K562 (cell line): ENCODE data around the gene MIB2. TPM values are rescaled to one million over a fixed set of nuclear protein-coding genes. Genes with fewer than 3 reads are reported as not detected.

Experiments used
- ATAC-seq: fragments of 200-7000 bp; cut with Tn5 transposase; 3 replicates; pipeline ENCODE4 v1.9.1; 2020; ENCODE audit warnings: moderate library complexity
- Bru-seq: library from RNA; stranded (reverse); fragments of 400-500 nt; gene quantifications from one replicate; lab custom pipeline; 2021; lab: Mats Ljungman, UMichigan
- BruChase-seq, 2 experiments: library from RNA; stranded (reverse); fragments of 400-500 nt; gene quantifications; one replicate each; lab custom pipeline; 2021; lab: Mats Ljungman, UMichigan
- BruUV-seq: library from RNA; stranded (reverse); fragments of 400-500 nt; replicated peaks from 2 replicates; lab custom pipeline; 2021; lab: Mats Ljungman, UMichigan
- CTCF ChIA-PET: fragments of 300-600 bp; formaldehyde crosslinking; extraction: SDS; loops from one replicate; lab custom pipeline; 2021; ENCODE audit warnings: low intra/inter-chr PET ratio; lab: Yijun Ruan, JAX
- POLR2A ChIA-PET: fragments of 300-600, 350-650 bp; sonication (Branson Sonifier 250); formaldehyde crosslinking; extraction: SDS; loops from one replicate; lab custom pipeline; 2021; ENCODE audit warnings: antibody characterized with exemption, inconsistent platforms; lab: Yijun Ruan, JAX
- DNase-seq, 4 experiments: peaks; one replicate each; pipeline versions ENCODE4 v3.0.0 to v3.0.0-alpha.2; 2011 to 2018; ENCODE audit warnings: low spot score in 3 of 4, mixed read lengths in 3 of 4; ENCODE audit errors: extremely low read depth in 1 of 4
- FAIRE-seq: peaks from 2 replicates; lab custom pipeline; 2011; peaks lifted over from hg19 to GRCh38; lab: Jason Lieb, UNC
- H2AFZ ChIP-seq: 2 replicates; pipeline ENCODE4 v1.6.0; 2011; ENCODE audit warnings: low read depth, low read length, control low read depth, inconsistent platforms
- H3K27ac ChIP-seq: fragments of 200-600 bp; 3 replicates; pipeline ENCODE4 v1.8.0; 2011; ENCODE audit warnings: low read depth, mild to moderate bottlenecking, control low read depth, inconsistent platforms, low read length, moderate library complexity, mixed read lengths; ENCODE audit errors: extremely low read depth
- H3K27me3 ChIP-seq, 2 experiments: fragments of 300-600 bp in 1 of 2; 2 replicates in 1 of 2; 3 replicates in 1 of 2; pipeline versions ENCODE4 v1.6.0 to v1.8.0; 2011; ENCODE audit warnings: inconsistent platforms in 2 of 2, low read length in 2 of 2, mild to moderate bottlenecking in 1 of 2, mixed read lengths in 1 of 2, moderate library complexity in 1 of 2; ENCODE audit not compliant: control insufficient read depth in 2 of 2, insufficient read depth in 2 of 2
- H3K36me3 ChIP-seq: fragments of 300-600 bp; 3 replicates; pipeline ENCODE4 v1.8.0; 2011; ENCODE audit warnings: mild to moderate bottlenecking, low read length, inconsistent platforms; ENCODE audit not compliant: control insufficient read depth, insufficient read depth
- H3K4me1 ChIP-seq, 2 experiments: fragments of 200-600 bp in 1 of 2; replicated peaks in 1 of 2; 2 replicates in 1 of 2; 3 replicates in 1 of 2; pipeline versions ENCODE4 v1.5.1 to v1.8.0; 2011; ENCODE audit warnings: inconsistent platforms in 2 of 2, low read length in 2 of 2, mild to moderate bottlenecking in 1 of 2, mixed read lengths in 1 of 2, moderate library complexity in 1 of 2; ENCODE audit not compliant: control insufficient read depth in 2 of 2, insufficient read depth in 2 of 2
- H3K4me2 ChIP-seq: 2 replicates; pipeline ENCODE4 v1.6.1; 2011; ENCODE audit warnings: low read length, control low read depth, inconsistent platforms, mixed read lengths; ENCODE audit not compliant: insufficient read depth
- H3K4me3 ChIP-seq: fragments of 200-600 bp; sonication (generic), shearing (Covaris generic); 2 replicates; pipeline ENCODE4 v1.5.1; 2016; ENCODE audit warnings: control low read depth, inconsistent platforms
- H3K79me2 ChIP-seq: fragments of 200-600 bp; 3 replicates; pipeline ENCODE4 v1.8.0; 2011; ENCODE audit warnings: low read length, inconsistent platforms; ENCODE audit not compliant: control insufficient read depth, insufficient read depth
- H3K9ac ChIP-seq, 2 experiments: 2 replicates each; pipeline versions ENCODE4 v1.6.0 to v1.6.1; 2011; ENCODE audit warnings: low read depth in 2 of 2, low read length in 2 of 2, control low read depth in 1 of 2, inconsistent platforms in 1 of 2, mild to moderate bottlenecking in 1 of 2, mixed read lengths in 1 of 2; ENCODE audit not compliant: insufficient read depth in 1 of 2
- H3K9me1 ChIP-seq: one replicate; pipeline ENCODE4 v1.6.0; 2011; ENCODE audit warnings: inconsistent platforms, mild to moderate bottlenecking, low read length, moderate library complexity; ENCODE audit not compliant: control insufficient read depth, insufficient read depth
- H3K9me3 ChIP-seq: replicated peaks from 2 replicates; pipeline ENCODE4 v1.5.1; 2011; ENCODE audit warnings: low read depth, low read length, inconsistent platforms; ENCODE audit not compliant: control insufficient read depth, insufficient read depth
- H4K20me1 ChIP-seq: replicated peaks from 2 replicates; pipeline ENCODE4 v1.6.1; 2011; ENCODE audit warnings: low read length, inconsistent platforms, mixed read lengths; ENCODE audit not compliant: control insufficient read depth, insufficient read depth
- ARID2 ChIP-seq: fragments of 450-650 bp; IDR thresholded peaks from 2 replicates; pipeline ENCODE4 v1.6.1; 2017; ENCODE audit warnings: antibody characterized with exemption, mild to moderate bottlenecking
- FOS ChIP-seq: IDR thresholded peaks from 3 replicates; pipeline ENCODE4 v1.6.1; 2011; ENCODE audit not compliant: insufficient read length; ENCODE audit errors: extremely low read depth
- FOSL1 ChIP-seq: fragments of 200-800 bp; sonication (Bioruptor generic); conservative IDR thresholded peaks from 2 replicates; pipeline ENCODE4 v1.6.1; 2016; ENCODE audit warnings: missing genetic modification characterization, missing compliant biosample characterization
- ILK ChIP-seq: fragments of 450-650 bp; IDR thresholded peaks from 2 replicates; pipeline ENCODE4 v1.6.1; 2016; ENCODE audit warnings: missing genetic modification characterization, low read depth, mild to moderate bottlenecking, missing compliant biosample characterization, moderate library complexity, borderline replicate concordance
- KDM4B ChIP-seq, 2 experiments: fragments of 450-650 bp in 1 of 2; sonication (generic) in 1 of 2; IDR thresholded peaks; 2 replicates each; pipeline ENCODE4 v1.6.1; 2016 to 2017; ENCODE audit warnings: borderline replicate concordance in 2 of 2, antibody characterized with exemption in 1 of 2, low read depth in 1 of 2, mild to moderate bottlenecking in 1 of 2
- KLF1 ChIP-seq: fragments of 450-650 bp; IDR thresholded peaks from 2 replicates; pipeline ENCODE4 v1.6.1; 2016; ENCODE audit warnings: missing genetic modification characterization, missing compliant biosample characterization
- PHB ChIP-seq: fragments of 250-450 bp; sonication (Bioruptor Pico); IDR thresholded peaks from 2 replicates; pipeline ENCODE4 v1.5.0; 2021
- ZFX ChIP-seq: sonication (generic); formaldehyde crosslinking; IDR thresholded peaks from 2 replicates; pipeline ENCODE4 v1.8.0; 2022; ENCODE audit warnings: mild to moderate bottlenecking, missing genetic modification reagents, moderate library complexity
- ZNF134 ChIP-seq: fragments of 250-450 bp; sonication (Bioruptor Pico); conservative IDR thresholded peaks from 2 replicates; pipeline ENCODE4 v1.4.0; 2020
- WGBS: fragments of 100-300 bp; shearing (Covaris generic); methylation state at CpG from one replicate; pipeline ENCODE4 v1.1.6; 2016; ENCODE audit warnings: low coverage, mixed read lengths; ENCODE audit not compliant: insufficient coverage; ENCODE audit errors: missing lambda C conversion rate; 5-methylcytosine and 5-hydroxymethylcytosine counted together
- in situ Hi-C: fragments of 300-500 bp; cut with MboI; formaldehyde crosslinking; loops from 4 replicates; pipeline ENCODE4 v1.15.0; 2018; ENCODE audit warnings: inconsistent platforms, mixed read lengths
- intact Hi-C: fragments of 100-400 bp; cut with micrococcal nuclease; formaldehyde crosslinking; loops from 2 replicates; pipeline ENCODE4 v1.14.2; 2022
- long read RNA-seq, 3 experiments: library from polyadenylated mRNA in 2 of 3; library from RNA in 1 of 3; unstranded in 2 of 3; stranded (forward) in 1 of 3; transcript quantifications; one replicate each; pipeline ENCODE4 v2.0.0, GENCODE V29; 2019 to 2022
- polyA minus RNA-seq, 3 experiments: library from RNA; depleted of rRNA, polyadenylated mRNA; stranded (reverse); fragments of >200 nt; gene quantifications; 2 replicates each; pipeline ENCODE4 v1.2.3, GENCODE V29; 2011
- polyA plus RNA-seq, 8 experiments: library from polyadenylated mRNA; depleted of rRNA in 4 of 8; stranded (reverse) in 5 of 8; unstranded in 3 of 8; fragments of >200 nt; fragmentation: Nextera tagmentation in 2 of 8; fragmentation: Illumina TruSeq in 1 of 8; extraction: Ambion mirVana in 2 of 8; extraction: Trizol in 1 of 8; gene quantifications; 2 replicates each; pipeline versions ENCODE4 v1.2.1 to v1.2.3, GENCODE V29; 2011 to 2014; ENCODE audit warnings: inconsistent platforms in 1 of 8, missing spikeins in 1 of 8
- total RNA-seq, 7 experiments: library from RNA; depleted of rRNA in 6 of 7; stranded (reverse); fragments of >200 nt in 6 of 7; fragmentation: Illumina TruSeq in 2 of 7; extraction: Trizol in 2 of 7; gene quantifications; 2 replicates each; pipeline versions ENCODE4 v1.2.1 to v1.2.3, GENCODE V29; 2011 to 2021; ENCODE audit warnings: low replicate concordance in 1 of 7
- TF ChIP-seq, protein P1 (sequence below), 2 experiments: IDR thresholded peaks; 2 replicates each; pipeline ENCODE4 v1.6.1; 2011; ENCODE audit warnings: borderline replicate concordance in 1 of 2, control low read depth in 1 of 2, low read depth in 1 of 2, low read length in 1 of 2, mild to moderate bottlenecking in 1 of 2, mixed read lengths in 1 of 2, moderate library complexity in 1 of 2; ENCODE audit not compliant: insufficient read depth in 1 of 2, insufficient read length in 1 of 2, poor library complexity in 1 of 2, severe bottlenecking in 1 of 2; ENCODE audit errors: extremely low read depth in 1 of 2

MIB2 gene
- 59.7 and 195 TPM in 2 replicates for total RNA-seq (2011; cell fraction: chromatin; rRNA removed; ENCODE audit: low replicate concordance)
- total RNA-seq (2011; cell fraction: nucleolus; rRNA removed), result 141 and 146 TPM in 2 replicates
- total RNA-seq (2011; cell fraction: nucleoplasm; rRNA removed), result 57.8 and 65.2 TPM in 2 replicates
- total RNA-seq (2014; rRNA removed), result 13.1 and 18.6 TPM in 2 replicates
- 0.48 and 0.62 TPM in 2 replicates for total RNA-seq (2014; rRNA removed; fragmentation: Illumina TruSeq; extraction: Trizol)
- 3.1 and 4.9 TPM in 2 replicates for total RNA-seq (2015; rRNA removed; fragmentation: Illumina TruSeq; extraction: Trizol)
- total RNA-seq (2021), result 17.0 and 17.2 TPM in 2 replicates
- 6.6 and 10.1 TPM in 2 replicates for polyA plus RNA-seq (2011; rRNA removed)
- 9.9 and 25.0 TPM in 2 replicates for polyA plus RNA-seq (2011; cell fraction: cytosol; rRNA removed)
- polyA plus RNA-seq (2011; cell fraction: nucleus; rRNA removed), result 105 and 181 TPM in 2 replicates
- 16.8 and 55.2 TPM in 2 replicates for polyA plus RNA-seq (2012)
- 0.80 and 1.4 TPM in 2 replicates for polyA plus RNA-seq (2014; fragmentation: Illumina TruSeq; extraction: Trizol)
- under 1 TPM in 1 of 2 experiments, not detected in 1; 0.04 TPM for polyA plus RNA-seq (2014; fragmentation: Nextera tagmentation; extraction: Ambion mirVana)
- polyA plus RNA-seq (2014; rRNA removed), result 12.0 and 16.8 TPM in 2 replicates
- polyA minus RNA-seq (2011; rRNA and poly(A)+ RNA removed), result 4.4 and 5.2 TPM in 2 replicates
- 7.8 and 14.8 TPM in 2 replicates for polyA minus RNA-seq (2011; cell fraction: cytosol; rRNA and poly(A)+ RNA removed)
- 40.3 and 45.4 TPM in 2 replicates for polyA minus RNA-seq (2011; cell fraction: nucleus; rRNA and poly(A)+ RNA removed)
- Bru-seq, nascent RNA, result percentile 49 among the genes with signal in this experiment
- percentile 47 among the genes with signal in this experiment for BruChase-seq, experiment 1, labeled RNA remaining after a 2-hour chase
- BruChase-seq, experiment 2, labeled RNA remaining after a 6-hour chase, result percentile 55 among the genes with signal in this experiment
- long read RNA-seq, experiment 1, partial matches to known transcripts, result 19 of 50 reads
- long read RNA-seq, experiment 1, other reads (novel, unspliced or antisense), result 25 of 50 reads
- long read RNA-seq, experiment 2, partial matches to known transcripts, result 1 of 5 reads
- long read RNA-seq, experiment 2, other reads (novel, unspliced or antisense), result 4 of 5 reads
- long read RNA-seq, experiment 3, partial matches to known transcripts, result 2 of 4 reads
- long read RNA-seq, experiment 3, other reads (novel, unspliced or antisense), result 2 of 4 reads

DNA sequence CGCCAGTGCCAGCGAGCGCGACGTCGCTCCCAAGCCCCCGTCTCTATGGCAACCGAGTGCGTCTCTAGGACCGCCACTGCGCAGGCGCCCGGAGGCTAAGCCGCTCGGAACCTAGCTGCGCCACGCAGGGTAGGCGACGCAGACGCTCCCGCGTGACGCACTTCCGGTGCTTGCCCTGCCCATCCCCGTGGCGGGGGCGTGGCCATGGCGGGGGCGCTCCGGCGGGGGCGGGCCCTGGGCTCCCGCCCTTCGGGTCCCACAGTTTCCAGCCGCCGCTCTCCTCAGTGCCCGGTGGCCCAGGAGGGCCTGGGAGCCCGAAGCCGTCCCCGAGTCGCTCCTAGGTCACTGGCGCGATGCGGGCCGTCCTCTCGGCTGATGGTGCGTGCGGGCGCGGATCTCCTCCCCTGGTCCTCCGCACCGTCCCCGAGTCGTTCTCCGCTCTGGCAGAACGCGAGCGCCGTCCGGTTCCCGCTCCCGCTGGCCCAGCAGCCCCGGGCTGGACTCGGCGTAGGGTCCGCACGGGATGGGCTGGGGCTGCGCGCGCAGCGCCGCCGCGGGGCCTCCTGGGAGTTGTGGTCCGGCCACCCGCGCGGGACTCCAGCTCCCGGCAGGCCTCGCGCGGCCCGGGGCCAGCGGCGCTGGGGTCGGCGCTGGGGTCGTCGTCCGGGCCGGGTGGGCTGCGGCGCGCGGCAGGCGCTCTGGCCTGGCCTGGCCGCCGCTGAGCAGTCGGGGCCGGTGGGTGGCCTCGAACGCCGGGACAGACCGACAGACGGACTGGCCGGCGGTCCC is at the start of gene MIB2:
MIB2 (plus strand) TSS at position 245 of the 789 bp plus-strand sequence. CDS start 7,953 bp downstream, outside the sequence.
- Histone ChIP-seq H3K79me2 (peaks cover 31% of the 10 kb centered on the region), H4K20me1 (0 out of 2 replicates have a peak, but pooled peaks cover 19% of the 10 kb centered on the region), H3K9me3 (no peaks in the 10 kb centered on the region), H3K9me1 (no peaks in the 10 kb centered on the region), H3K4me2 (peak within 1 kb of the TSS; percentile 94), H2AFZ (peak within 1 kb of the TSS; percentile 97), H3K4me3 (peak within 1 kb of the TSS; percentile 87), H3K9ac (peak within 1 kb of the TSS; percentile 99 to 100), H3K36me3 (peaks cover 9% of the 10 kb centered on the region; the same call in 2 of the 3 replicates), H3K27ac (peak within 1 kb of the TSS; percentile 99), H3K27me3 (no peaks in the 10 kb centered on the region; a peak in 1 of 5 replicates), H3K4me1 (peaks cover 14 to 70% of the 10 kb centered on the region in 2 experiments; a peak in 4 of 5 replicates)
- BruUV-seq, result no TSS peak
- POLR2A ChIA-PET, result interaction anchor here (0.6 to 3.9 kb wide), 8 partner anchors 8 to 208 kb away, joined by 3 to 61 read pairs (median 4); partner anchors contain the start of genes FNDC10 and MRPL20
- 0% methylated on average over 80 of the region's 107 CpGs for WGBS
- in situ Hi-C loops, result no loop called here
- CTCF ChIA-PET, result no interaction called here
- peak; percentile 92 for ATAC-seq
- peak; percentile 99 to 100 (median 99) for DNase-seq
- intact Hi-C loops, result loop anchor here (1.0 kb wide), 1 partner anchor 40 kb away; no protein-coding TSS in a partner anchor
- FAIRE-seq, result peak; percentile 82
- TF ChIP-seq ARID2 (no peak), FOSL1 (0 out of 2 replicates have a peak, but pooled peaks have one; percentile 6), KLF1 (tag) (no peak), PHB (CRISPR knock-in tag) (0 out of 2 replicates have a peak, but pooled peaks have one; percentile 15), KDM4B (IDR thresholded peaks at IDR 0.05; ENCODE audit: borderline replicate concordance in 2 of 2, low read depth in 1 of 2) (peak in 1 of 2 experiments; percentile 77; a peak in 1 of 4 replicates), FOS (no peak), ZNF134 (CRISPR knock-in tag) (no peak), ILK (tag) (no peak), ZFX (CRISPR knock-in tag) (peak; percentile 96)
- TF ChIP-seq, protein P1, sequence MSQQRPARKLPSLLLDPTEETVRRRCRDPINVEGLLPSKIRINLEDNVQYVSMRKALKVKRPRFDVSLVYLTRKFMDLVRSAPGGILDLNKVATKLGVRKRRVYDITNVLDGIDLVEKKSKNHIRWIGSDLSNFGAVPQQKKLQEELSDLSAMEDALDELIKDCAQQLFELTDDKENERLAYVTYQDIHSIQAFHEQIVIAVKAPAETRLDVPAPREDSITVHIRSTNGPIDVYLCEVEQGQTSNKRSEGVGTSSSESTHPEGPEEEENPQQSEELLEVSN (IDR thresholded peaks at IDR 0.05; ENCODE audit: borderline replicate concordance in 1 of 2, extremely low read depth in 1 of 2, insufficient read depth in 1 of 2, insufficient read length in 1 of 2, low read depth in 1 of 2, low read length in 1 of 2, poor library complexity in 1 of 2, severe bottlenecking in 1 of 2), result peak; percentile 40 to 79
